Measurements from ENCODE around the gene OTULIN.
A peak's percentile ranks its signal among the peaks of the same experiment; 100 is the strongest.

OTULIN gene

GRCh38 chr5:14723701-14724132 lies 59.2 kb downstream of the OTULIN start:
- no peak for DNase-seq

DNA sequence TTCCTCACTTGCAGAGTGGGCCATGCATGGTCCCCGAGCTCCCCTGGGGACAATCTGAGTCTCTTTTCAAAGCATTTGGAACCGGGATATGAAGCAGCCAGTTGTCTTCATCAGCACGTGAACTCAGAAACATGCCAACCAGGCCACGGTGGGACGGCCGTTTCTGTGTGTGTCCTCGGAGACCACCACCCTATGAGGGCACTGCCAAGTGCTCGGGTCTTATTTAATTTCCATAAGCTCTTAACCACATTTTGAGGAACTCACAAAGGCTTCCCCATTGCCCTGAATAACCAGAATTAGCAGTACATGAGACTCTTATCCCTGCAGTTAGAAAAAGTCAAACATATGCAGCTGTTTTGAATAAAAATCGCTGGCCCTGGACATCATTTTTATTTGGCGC lies 60.1 kb downstream of the OTULIN start:
- no peak for DNase-seq

- no peak for DNase-seq
Measured at GRCh38 chr5:14726066-14726838, 61.7 kb downstream of the OTULIN start.

GRCh38 chr5:14727428-14727865 lies 62.9 kb downstream of the OTULIN start:
- peak; percentile 57 for DNase-seq

GRCh38 chr5:14727928-14728458 lies 63.5 kb downstream of the OTULIN start:
- DNase-seq = no peak

GRCh38 chr5:14728459-14728938 lies 64.0 kb downstream of the OTULIN start:
- DNase-seq = no peak

DNA sequence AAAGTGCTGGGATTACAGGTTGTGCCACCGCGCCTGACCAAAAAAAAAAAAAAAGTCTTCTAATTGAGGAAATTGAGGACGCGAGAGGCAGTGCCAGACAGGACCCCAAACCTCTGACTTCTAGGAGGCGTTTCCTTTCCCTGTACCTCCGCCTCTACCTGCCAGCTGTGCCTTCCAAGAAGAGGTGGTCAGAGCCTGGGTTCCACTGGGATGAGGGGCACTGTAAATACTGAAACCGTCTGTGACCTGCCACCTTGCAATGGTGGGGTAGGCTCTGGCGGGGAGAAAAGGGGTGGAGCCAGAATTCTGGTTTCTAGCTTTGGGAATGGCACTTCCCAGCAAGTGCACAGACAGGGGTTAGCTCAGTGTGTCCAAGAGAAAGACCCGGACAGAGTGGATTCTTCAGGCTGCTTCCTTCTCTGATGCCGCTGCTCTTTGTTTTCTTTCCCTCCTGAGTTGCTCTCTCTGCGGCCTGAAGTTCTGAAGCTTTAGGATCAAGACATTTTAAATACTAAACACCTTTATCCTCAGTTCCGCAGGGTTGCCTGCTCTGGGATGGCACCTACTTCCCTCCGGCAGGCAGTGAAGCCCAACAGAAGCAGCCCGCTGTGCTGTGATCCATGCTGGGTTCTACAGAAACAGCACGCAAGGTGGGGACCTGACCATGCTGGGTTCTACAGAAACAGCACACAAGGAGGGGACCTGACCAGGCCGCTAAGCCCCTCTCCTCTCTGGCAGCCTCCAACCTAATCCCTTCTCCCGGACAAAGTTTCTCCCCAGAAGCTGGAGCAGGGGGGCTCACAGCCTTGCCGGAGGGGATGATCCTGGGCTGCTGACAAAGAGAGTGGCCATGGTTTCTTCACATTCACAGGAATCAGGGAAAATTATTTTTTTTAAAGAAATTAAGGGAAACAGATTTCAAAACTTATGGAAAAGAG lies 65.2 kb downstream of the OTULIN start:
- no peak for DNase-seq

DNA sequence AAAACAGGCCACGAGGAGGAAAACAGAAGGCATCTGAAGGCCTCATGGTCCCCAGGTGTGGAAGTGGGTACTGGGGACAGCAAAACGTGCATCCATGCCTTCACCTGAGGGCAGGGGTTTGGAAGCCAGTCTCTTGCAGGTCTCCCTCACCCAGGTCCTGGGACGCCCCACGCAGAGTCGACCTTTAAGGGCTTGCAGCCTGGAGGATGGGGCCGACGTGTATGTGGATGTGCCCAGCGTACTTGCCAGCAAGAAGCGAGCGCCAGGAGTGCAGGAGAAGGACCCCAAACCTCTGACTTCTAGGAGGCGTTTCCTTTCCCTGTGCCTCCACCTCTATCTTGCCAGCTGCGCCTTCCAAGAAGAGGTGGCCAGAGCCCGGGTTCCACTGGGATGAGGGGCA lies 65.9 kb downstream of the OTULIN start:
- DNase-seq = no peak

DNA sequence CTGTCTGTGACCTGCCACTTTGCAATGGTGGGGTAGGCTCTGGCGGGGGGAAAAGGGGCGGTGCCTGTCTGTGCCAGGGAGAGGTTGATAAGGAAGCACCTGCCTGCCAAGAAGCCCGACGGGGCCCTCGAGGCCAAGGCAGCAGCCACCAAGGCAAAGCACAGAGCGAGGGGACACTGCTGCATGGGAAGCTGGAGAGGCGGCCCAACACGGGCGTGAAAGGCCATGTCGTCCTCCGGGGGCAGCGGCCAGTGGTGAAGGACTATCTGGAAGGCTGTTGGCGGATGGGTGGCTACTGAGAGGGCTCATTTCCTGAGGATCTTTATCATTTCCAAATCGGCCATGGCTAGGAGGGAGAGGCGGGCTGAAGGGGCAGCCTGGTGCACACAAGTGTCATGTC lies 66.4 kb downstream of the OTULIN start:
- no peak for DNase-seq

DNA sequence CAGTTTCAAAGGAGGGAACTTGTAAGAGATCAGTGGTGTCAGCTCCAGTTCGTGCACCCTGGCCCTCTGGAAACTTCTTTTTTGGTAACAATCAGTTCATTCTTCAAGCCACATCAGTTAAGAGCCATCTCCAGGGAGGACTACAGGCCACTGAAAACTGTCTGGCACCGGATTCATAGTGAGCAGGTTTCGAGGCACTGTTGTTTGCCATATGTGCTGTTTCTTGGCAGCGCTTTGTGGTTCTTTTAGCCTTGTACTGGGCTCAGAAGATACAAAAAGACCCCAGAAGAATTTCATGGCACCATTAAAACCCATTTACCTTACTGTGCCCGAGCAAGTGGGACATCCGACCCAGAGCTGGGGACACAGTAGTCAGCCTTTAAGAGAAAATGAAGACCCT lies 68.5 kb downstream of the OTULIN start:
- no peak for DNase-seq

DNA sequence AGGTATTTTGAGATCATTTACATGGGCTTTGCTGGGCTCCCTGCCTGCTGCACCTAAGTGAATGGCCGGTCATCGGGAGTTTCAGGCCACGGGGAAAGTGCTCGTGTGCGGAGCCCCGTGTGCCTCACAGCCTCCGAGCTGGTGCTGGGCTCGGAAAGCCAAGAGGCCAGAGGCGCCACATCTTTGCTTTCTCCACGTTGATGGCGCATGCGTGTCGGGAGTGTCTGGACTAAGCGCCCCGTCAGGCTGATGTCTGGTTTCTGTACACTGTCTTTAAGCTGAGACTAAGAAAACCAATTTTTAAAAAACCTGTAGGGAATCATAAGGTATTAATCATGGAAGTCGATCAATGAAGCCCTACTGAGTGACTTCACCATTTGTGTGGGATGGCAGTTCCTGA lies 69.1 kb downstream of the OTULIN start:
- no peak for DNase-seq

- no peak for DNase-seq
Measured at GRCh38 chr5:14734396-14734795, 69.9 kb downstream of the OTULIN start.

DNA sequence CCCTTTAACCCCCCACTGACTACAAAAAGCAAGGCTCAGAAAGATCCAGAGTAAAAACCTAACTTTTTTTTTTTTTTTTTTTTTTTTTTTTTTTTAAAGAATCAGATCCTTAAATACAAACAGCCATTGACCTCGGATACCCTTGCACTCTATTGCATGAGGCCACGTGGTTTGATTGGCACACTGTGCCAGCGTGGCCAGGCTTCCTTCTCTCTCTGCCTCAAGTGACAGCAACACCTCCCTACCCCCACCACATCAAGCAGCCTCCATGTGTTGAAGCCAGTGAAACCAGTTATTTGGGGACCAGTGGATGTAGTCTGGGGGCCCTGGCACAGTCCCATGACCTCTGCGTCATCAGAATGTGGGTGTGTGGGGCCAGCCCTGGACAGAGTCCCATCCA lies 71.4 kb downstream of the OTULIN start:
- DNase-seq = no peak

DNA sequence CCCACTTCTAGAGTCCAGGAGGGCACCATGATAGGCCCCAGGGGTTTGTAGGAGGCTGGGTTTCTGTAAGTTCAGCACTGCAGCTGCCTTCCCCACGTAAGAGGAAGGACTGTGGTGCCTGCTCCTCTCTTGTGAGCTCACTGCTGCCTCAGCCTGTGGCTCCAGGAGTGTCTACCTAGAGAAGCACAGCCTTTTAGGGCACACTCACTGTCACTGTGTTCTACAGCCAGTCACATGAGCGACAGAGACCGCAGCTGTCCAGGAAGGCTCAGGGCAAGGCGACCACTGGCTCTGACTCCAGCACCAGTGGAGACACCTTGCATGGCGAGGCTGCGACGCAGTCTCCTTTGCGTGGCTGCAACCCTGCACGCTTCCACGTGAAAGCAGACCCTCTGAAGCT lies 72.8 kb downstream of the OTULIN start:
- no peak for DNase-seq

DNA sequence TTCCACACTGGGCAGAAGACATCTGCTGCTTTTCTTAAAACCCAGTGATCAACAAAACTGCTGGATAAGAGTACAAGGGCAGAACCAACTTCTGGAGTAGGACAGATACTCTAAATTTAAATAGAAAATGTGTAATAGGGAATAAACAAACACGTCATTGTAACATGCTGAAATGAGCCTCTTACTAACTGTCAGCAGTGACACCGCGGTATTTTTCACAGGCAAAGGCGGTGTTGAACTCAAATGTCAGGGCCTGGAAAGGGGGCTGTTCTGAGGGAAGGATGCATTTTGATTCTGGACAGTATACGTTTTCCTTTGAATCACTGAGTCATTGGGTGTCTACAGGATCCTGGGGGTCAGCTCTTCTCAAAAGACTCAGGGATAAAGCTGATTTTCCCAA lies 73.5 kb downstream of the OTULIN start:
- DNase-seq = no peak

- DNase-seq = no peak
Measured at GRCh38 chr5:14739538-14739937, 75.0 kb downstream of the OTULIN start.

GRCh38 chr5:14739981-14740380 lies 75.5 kb downstream of the OTULIN start:
- no peak for DNase-seq

GRCh38 chr5:14741131-14741530 lies 76.6 kb downstream of the OTULIN start:
- DNase-seq = no peak

DNA sequence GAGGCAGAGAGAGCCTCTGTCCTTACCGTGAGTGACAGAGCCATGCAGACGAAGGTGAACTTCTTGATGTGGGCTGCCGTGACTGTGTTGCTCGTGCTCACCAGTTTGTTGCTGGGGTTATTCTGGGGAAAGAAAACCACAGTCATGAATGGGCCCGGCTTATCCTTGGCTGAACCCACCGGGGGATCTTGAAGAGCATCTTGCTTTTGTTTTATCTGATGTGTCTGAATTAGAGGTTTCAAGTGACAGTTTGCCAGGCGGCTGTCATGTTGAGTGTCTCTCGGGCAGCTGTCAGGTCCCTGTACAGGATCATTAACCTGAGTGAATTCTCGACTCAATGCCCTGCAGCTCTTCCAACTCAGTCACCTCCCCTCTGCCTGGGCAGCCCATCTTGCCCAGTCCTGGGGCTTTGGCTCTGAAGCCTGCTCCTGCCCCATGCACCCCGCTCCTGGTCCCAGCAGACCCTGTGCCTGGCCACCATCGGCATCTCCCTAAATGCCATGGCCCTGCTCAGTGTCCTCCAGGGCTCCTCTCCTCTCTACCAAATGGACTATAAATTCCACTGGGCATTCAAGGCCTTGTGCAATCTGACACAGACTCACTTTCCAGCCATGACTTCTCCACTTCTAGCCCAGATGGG lies 77.4 kb downstream of the OTULIN start:
- no peak for DNase-seq

DNA sequence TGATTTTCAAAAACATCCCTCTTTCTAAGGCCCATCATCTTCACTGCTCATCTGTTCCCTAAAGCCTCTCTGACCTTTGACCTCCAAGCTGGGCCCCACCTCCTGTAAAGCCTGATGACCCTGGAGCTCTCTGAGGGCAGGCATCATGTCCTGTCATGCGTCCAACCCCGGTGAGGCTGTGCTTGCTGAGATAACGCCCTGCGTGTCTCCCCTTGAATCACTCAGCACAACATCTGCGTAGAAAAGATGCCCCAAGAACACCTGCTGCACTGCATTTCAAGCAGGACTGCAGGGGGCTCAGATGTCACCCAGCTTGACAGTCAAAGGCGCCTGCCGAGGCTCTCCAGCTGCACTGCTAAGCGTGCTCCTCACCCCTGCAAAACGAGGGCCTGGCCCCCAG lies 78.0 kb downstream of the OTULIN start:
- DNase-seq = no peak

DNA sequence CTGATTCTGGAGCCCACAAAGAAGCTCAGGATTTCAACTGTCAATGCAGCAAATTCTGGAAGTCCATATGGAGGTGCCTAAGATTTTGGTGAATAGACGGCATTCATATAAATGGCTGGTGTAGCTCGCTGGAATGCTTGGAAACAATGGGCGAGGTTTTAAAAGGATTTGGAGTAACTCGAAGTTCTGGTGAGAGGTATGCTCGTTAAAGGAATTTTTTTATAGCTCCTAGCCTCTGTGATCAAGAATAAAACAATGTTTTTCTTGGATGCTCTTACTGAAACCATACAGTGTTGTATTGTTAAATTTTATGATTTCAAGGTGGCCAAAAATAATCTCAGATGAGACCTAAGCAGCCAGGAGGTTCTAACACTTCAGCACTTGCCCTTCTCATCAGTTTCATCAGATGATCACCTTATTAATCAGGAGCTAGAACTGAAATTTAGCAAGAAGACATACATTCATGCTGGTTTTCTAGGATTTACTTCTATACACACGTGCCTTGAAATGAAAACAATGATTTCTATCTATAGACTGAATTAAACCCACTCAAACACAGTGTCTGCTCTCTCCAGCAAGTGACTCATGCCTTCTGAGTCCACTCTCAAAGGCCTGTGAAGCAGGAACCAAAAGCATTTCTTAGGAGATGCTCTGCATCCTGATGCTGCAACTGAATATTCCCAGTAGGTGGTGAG lies 79.2 kb downstream of the OTULIN start:
- no peak for DNase-seq

Data from NCI-H526 treated with DMSO at 0.1 percent for 48 hours (cell line).